DMS114 treated with DMSO at 0.1 percent for 48 hours (cell line): ENCODE measurements around the gene RILPL1.
"Not testable (repeated sequence)": the region's sequence is repeated elsewhere in the genome, so short reads cannot be mapped to it uniquely, and the experiment has no call there.

Source experiments
- DNase-seq: peaks from one replicate; lab custom pipeline; 2025; ENCODE audit not compliant: unreplicated experiment; lab: John Stamatoyannopoulos, UW

Gene RILPL1

GRCh38 chr12:123431951-123432817 is 101.3 kb downstream of the RILPL1 start:
- DNase-seq, result not testable (repeated sequence)

GRCh38 chr12:123429101-123429500 is 104.4 kb downstream of the RILPL1 start:
- DNase-seq, result not testable (repeated sequence)

GRCh38 chr12:123428591-123428990 is 104.9 kb downstream of the RILPL1 start:
- no peak for DNase-seq

- DNase-seq, result no peak
These were observed 106.3 kb downstream of the RILPL1 start for GRCh38 chr12:123427036-123427769.

GRCh38 chr12:123421314-123421713 is 112.2 kb downstream of the RILPL1 start:
- no peak for DNase-seq
